ENCODE results near the gene ZNF800.
A peak's percentile ranks its signal among the peaks of the same experiment; 100 is the strongest.
"Not testable (repeated sequence)": the region's sequence is repeated elsewhere in the genome, so short reads cannot be mapped to it uniquely, and the experiment has no call there.

The ZNF800 gene, protein sequence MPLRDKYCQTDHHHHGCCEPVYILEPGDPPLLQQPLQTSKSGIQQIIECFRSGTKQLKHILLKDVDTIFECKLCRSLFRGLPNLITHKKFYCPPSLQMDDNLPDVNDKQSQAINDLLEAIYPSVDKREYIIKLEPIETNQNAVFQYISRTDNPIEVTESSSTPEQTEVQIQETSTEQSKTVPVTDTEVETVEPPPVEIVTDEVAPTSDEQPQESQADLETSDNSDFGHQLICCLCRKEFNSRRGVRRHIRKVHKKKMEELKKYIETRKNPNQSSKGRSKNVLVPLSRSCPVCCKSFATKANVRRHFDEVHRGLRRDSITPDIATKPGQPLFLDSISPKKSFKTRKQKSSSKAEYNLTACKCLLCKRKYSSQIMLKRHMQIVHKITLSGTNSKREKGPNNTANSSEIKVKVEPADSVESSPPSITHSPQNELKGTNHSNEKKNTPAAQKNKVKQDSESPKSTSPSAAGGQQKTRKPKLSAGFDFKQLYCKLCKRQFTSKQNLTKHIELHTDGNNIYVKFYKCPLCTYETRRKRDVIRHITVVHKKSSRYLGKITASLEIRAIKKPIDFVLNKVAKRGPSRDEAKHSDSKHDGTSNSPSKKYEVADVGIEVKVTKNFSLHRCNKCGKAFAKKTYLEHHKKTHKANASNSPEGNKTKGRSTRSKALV

DNA sequence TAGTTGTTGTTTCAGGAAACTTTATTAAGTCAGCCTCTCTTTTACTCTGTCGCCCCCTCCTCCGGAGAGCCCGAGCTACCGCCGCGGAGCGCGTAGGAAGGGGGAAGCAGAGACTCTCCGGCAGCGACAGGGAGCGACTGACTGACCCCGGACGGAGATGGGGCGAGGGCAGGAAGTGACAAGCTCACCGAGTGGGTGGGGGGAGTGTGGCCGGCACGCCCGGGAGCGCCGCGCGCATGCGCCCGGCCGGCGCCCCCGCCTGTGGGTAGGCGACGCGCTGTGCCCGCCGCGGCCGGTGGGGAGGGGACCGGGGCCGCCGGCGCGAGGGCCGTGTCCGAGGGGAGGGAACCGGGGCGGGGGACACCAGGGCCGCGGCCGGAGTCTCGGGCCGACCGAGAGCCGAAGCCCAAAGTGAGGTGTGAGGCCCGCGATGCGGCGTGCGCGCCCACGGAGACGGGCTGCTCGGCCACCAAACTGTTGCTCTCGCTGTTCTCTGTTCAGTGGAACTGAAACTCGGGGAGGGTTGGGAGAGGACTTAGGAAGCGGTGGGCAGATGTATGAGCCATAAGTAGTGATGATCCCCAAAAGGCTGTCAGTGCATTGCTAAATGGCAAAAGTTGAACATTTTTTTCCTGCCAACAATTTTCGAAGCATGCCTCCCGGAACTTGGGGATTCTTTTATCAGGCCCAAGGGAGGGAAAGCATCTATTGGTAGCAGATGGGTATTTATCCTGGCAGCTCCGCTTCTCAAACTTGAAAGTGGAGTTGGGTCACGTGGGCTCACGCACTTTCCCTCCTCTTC lies at the start of gene ZNF800:
Gene ZNF800, minus strand, starts transcription at position 143 of the 802 bp plus-strand sequence. CDS start 1,151 bp downstream, outside the sequence.
- peak; percentile 44 for DNase-seq

GRCh38 chr7:127440206-127440605 lies 47.7 kb upstream of the ZNF800 start:
- DNase-seq = no peak

- DNase-seq = no peak
Measured at GRCh38 chr7:127438836-127439235, 46.3 kb upstream of the ZNF800 start.

DNA sequence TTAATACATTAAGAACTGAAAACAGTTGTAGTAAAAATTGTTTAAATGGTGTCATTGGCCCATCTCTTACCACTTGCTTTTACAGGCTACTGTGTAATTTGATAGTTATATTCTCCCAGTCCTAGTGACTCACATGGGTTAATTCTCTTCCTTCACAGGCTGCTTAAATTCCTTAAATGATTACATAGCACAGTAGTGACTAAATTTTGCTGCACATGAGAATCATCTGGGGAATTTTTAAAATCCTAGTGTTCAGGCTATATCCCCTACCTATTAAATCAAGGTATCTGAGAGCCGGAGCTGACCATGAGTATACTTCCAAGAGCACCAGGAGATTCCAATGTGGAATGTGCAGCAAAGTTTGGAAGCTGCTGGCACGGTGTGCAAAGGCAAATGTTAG lies 45.3 kb upstream of the ZNF800 start:
- no peak for DNase-seq

DNA sequence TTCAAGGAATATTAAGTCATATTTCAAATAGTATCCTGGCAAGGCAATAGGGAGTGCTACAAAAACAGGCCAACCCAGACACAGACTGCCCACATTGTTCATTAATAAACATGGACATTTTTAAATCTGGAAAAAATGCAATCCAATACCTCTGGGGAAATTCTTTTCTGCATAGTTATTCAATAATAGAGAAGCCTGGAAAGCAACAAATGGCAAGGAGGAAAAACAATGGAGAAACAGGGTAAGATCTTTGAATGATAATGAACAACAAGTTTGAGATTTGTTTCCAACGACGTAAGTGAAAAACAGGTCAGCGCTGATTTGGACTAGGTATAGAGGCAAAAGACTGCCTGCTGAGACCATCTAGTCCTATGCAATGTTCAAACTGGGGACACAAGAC lies 44.7 kb upstream of the ZNF800 start:
- DNase-seq = no peak

DNA sequence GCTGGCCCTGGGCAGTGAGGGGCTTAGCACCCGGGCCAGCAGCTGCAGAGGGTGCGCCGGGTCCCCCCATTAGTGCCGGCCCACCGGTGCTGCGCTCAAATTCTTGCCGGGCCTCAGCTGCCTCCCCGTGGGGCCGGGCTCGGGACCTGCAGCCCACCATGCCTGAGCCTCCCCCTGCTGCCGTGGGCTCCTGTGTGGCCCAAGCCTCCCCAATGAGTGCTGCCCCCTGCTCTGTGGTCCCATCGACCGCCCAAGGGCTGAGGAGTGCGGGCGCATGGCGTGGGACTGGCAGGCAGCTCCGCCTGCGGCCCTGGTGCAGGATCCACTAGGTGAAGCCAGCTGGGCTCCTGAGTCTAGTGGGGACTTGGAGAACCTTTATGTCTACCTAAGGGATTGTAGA lies 36.8 kb upstream of the ZNF800 start:
- not testable (repeated sequence) for DNase-seq

DNA sequence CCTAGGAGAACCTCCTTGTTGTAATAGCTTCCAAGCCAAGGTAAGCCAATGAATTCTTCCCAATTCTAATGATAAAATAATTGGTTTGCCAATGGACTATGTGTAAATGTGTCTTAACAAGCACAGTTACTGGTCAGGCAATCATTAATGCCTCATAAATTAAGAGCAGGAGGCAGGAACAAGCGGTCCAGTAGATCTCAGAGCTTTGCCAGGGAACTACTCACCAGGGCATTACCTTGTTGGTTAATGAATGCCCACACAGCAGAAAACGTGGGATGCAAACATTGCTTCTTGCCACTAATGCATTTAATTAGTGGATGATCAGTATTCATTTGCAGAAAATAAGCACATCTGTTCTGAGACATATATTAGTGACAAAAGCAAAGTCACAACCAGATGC lies 26.7 kb upstream of the ZNF800 start:
- DNase-seq = no peak

- no peak for DNase-seq
Measured at GRCh38 chr7:127418459-127418858, 26.0 kb upstream of the ZNF800 start.

GRCh38 chr7:127417346-127417745 lies 24.8 kb upstream of the ZNF800 start:
- no peak for DNase-seq

DNA sequence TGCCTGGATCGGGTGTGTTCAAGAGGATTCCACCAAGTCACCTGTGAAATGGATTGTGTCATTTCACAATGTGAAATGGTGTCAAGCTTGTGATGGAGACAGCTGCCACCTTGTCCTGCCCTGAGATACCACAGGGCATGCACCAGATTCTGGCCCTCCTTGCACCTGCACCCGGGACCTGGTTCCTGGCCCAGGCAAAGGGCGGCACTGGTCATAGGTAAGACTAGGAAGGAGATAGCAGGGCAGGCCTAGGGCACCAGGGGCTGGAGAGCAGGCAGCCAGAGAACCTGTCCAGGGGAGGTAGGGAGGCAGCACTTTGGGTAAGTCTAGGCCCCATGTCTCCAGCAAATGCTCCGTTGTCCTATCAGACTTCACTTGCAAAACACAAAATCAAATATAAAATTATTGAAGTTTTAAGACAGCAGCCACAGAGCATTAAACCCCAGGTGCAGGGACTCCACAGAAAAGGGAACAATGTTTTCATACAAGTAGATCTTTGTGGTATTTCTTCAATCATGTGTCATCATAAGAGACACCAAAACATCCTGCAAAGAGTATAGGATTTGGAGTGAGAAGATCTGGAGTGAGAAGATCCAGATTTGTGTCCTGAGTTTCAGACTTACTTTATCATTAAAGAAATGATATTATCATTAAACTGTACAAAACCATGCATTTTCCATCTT lies 22.7 kb upstream of the ZNF800 start:
- DNase-seq = no peak

DNA sequence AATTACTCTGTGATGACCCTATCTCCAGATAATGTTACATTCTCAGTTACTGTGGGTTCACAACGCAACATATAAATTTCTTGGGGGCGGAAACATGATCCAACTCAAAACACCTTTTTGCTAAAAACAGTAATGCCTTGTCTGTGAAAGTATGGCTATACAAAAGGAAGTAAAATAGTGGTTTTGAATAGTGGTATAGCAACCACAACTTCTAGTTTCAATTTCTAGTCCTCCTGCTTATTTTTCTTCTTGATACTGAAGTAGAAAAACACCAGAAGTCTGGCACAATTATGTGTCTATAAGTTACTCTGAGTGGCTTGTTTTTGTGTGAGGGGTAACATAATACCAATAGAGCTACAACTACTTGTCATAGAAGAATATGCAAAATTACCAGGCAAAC lies 21.5 kb upstream of the ZNF800 start:
- no peak for DNase-seq

GRCh38 chr7:127413326-127413725 lies 20.8 kb upstream of the ZNF800 start:
- DNase-seq = no peak

- no peak for DNase-seq
Measured at GRCh38 chr7:127411176-127411575, 18.7 kb upstream of the ZNF800 start.

DNA sequence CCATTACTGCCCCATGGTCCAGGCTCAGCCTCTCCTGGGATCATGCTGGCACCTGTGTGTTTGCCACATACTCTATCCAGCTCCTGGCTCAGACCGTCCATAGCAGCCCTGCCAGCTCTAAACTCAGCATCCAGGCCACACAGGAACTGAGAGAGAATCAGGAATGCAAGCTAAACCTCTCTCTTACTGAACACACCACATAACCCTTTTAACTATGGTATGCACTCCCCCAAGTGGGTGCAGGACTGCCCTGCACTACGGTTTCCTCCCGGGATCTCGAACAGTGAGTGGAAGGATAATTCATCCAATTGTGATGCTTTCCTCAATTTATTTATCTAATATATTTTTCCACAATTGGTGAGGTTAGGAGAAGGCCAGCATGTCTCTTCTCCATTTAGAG lies 17.1 kb upstream of the ZNF800 start:
- DNase-seq = no peak

GRCh38 chr7:127404286-127405072 lies 12.0 kb upstream of the ZNF800 start:
- DNase-seq = no peak

DNA sequence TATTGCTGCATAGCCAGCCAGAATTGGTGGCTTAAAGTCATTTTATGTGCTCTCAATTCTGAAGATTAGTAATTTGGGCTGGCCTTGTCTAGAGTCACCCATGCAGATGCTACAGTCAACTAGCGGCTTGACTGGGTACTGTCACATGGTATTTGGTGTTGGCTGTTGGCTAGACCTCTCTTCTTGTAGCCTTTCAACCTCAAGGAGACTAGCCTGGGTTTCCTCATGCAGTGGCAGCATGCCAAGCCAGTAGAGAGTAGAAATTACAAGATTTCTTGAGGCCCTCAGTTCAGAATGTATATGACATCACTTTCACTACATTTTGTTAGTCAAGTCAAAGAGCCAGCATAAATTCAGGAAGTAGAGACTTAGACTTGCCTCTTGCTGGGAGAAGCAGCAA lies 3.7 kb upstream of the ZNF800 start:
- DNase-seq = no peak

GRCh38 chr7:127395104-127395503 lies 2.6 kb upstream of the ZNF800 start:
- not testable (repeated sequence) for DNase-seq

DNA sequence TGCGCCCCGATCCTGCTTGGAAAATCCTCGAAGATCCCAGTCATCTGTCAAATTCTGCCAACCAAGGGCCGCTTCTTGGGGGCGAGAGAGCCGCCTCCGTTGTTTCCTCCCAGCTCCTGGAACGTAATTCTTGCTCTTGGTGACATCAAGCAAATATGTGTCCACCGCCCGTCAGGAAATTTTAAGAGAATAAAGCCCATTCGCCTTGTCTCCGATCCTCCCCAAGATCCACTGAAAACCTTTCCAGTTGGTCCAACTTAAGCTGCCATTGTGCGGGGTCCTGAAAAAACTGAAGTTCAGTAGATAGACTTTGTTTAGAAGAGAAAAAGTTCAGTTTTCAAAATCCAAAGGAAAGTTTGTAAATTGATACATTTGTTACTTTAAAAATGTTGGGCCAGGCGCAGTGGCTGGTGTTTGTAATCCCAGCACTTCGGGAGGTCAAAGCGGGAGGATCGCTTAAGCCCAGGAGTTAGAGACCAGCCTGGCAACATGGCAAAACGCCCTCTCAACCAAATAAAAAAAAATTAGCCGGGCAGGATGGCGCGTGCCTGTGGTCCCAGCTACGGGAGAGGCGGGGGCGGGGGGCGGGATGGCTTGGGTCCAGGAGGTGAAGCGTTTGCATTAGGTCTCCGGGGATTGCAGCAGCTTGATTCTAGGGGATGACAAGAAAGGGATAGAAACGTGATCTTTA lies 1.0 kb upstream of the ZNF800 start:
- DNase-seq = peak; percentile 60

- DNase-seq = no peak
Measured at GRCh38 chr7:127392182-127392565, 334 bp downstream of the ZNF800 start.

DNA sequence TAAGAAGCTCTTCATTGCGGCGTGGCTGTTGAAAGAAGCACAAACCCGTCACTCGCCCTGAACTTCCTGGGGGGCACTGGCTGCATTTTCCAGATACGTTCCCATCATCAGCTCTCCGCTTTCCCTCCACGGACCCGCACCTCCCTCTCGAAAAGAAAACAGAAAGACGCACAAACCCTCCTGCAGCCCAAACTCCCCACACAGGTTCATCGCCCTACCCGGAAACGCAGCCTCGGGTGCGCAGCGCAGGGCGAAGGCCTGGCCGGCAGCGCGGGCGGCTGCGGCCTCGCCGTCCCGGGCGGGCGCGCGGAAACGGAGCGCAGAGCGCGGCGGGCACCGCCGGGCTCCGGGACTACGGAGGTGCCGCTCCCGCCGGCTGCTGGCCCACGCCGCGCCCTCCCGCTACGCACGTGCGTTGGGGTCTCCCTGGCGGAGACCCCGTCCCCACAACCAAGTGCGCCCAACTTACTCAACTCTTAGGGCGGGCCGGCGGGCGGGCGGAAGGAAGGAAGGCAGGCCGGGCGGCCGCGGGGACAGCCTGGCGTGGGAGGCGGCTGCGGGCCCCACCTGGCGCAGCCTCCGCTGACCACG lies 822 bp downstream of the ZNF800 start:
- DNase-seq = no peak
